ENCODE measurements around the gene LRRC1.
"Not testable (repeated sequence)": the region's sequence is repeated elsewhere in the genome, so short reads cannot be mapped to it uniquely, and the experiment has no call there.

The LRRC1 gene

DNA sequence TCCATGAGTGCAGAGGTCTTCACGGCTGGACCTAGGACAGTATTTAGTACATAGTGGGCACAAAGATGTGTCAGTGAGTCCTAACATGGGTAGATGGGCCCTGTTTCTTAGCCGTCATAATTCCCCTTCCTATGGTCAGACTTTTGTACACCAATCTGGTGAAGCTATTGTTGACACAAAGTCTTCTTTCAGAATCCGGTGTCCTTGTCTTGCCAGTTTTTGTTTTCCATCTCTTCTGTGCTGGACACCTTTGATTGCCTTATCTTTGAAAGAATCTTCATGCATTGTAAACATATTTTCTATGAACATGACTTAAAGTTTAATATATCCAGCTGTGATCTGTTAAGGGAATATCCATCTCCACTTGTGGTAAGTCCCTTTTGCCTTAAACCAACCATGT, 4.5 kb downstream of the LRRC1 start:
- no peak for ATAC-seq
- no peak for DNase-seq (ENCODE audit: low spot score in 2 of 2)

DNA sequence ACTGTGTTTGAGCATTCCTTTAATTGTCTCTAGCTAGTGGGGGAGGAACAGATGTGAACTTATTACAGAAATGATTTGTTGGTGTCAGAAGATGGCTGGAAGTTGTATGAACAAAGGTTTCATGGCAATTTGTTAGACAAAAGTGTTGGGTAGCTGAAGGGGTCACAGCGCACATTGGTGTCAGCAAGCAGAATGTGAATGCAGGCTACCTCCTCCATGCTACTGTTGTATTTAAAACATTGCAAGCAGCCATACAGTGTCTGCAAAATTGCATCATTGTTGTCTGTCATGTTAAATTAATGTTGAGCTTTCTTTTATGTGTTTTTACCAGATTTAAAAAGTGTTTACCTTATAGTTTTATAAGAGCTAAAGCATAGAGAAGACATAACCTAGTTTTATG, 6.2 kb downstream of the LRRC1 start:
- Mint-ChIP-seq H3K27ac (no peak overlapping the region), H3K4me1 (peaks cover 4% of the 10 kb centered on the region), H3K36me3 (no peaks in the 10 kb centered on the region), H3K4me3 (no peak overlapping the region), H3K9me3 (no peaks in the 10 kb centered on the region)
- ATAC-seq (no peak), DNase-seq (ENCODE audit: low spot score in 2 of 2) (no peak)

More for the DNA sequence above, 4.5 kb downstream of the LRRC1 start:
- H3K4me1 Mint-ChIP-seq = peaks cover 17% of the 10 kb centered on the region
- H3K36me3 Mint-ChIP-seq = peaks cover 3% of the 10 kb centered on the region
- H3K9me3 Mint-ChIP-seq = no peaks in the 10 kb centered on the region
- no peak overlapping the region for H3K4me3 Mint-ChIP-seq
- no peak overlapping the region for H3K27ac Mint-ChIP-seq

DNA sequence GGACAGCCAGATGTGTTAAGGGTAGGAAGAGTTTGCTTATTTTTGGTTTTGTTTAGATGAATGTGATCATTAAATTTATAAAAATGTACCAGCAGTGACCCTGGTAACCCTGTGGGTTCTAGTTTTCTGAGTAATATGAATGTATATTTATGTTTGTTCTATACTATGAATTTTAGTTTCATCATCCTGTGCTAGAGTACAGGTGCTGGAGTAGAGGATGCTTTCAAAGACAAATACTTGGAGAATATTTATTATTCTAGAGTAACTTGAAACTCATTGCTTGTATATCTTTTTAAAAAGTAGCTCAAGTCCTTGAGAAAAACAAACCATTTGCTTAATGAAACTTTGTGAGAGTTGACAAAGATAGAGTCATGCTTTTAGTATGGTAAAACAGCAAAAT, 7.8 kb downstream of the LRRC1 start:
- no peak overlapping the region for H3K27ac Mint-ChIP-seq
- H3K4me3 Mint-ChIP-seq = no peak overlapping the region
- DNase-seq (ENCODE audit: low spot score in 2 of 2) = no peak
- no peaks in the 10 kb centered on the region for H3K36me3 Mint-ChIP-seq
- H3K9me3 Mint-ChIP-seq = no peaks in the 10 kb centered on the region
- no peak for ATAC-seq
- no peaks in the 10 kb centered on the region for H3K4me1 Mint-ChIP-seq

DNA sequence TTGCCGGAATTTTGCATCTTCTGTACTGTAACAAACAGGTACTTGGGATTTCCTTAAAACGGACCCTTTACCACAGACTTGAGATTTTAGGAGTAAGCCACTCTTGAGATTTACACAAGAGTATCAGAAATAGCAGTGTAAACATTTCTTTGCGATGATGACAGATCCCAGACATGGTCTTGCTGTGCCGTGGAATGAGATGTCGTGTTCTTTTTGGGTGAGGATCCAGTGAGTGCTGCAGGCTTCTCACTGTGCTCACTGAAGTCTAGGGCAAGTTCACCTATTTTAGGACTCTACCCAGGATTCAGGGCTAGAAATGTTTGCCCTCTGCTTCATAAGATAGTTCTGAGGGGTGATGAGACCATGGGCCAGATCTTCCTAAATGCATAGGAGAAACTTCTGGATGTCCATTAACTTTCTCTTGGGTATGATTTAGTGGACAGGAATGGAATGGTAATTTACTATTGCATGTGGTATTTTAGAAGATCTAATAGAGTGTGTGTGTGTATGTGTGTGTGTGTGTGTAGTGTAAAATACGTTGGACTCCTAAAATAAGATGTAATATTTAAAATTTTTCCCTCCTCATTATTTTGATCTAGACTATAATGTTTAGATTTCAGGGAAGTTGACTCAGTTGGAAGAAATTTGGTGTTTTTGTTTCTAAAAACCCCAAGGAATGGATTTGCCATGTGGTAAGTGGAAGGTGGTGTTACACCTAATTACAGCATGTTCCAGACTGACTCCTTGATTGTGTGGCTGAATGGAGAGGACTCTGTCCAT, 8.5 kb downstream of the LRRC1 start:
- Mint-ChIP-seq H3K4me3 (no peak overlapping the region), H3K9me3 (no peaks in the 10 kb centered on the region), H3K27ac (no peak overlapping the region), H3K36me3 (no peaks in the 10 kb centered on the region), H3K4me1 (no peaks in the 10 kb centered on the region)
- DNase-seq (ENCODE audit: low spot score in 2 of 2) = no peak
- no peak for ATAC-seq

DNA sequence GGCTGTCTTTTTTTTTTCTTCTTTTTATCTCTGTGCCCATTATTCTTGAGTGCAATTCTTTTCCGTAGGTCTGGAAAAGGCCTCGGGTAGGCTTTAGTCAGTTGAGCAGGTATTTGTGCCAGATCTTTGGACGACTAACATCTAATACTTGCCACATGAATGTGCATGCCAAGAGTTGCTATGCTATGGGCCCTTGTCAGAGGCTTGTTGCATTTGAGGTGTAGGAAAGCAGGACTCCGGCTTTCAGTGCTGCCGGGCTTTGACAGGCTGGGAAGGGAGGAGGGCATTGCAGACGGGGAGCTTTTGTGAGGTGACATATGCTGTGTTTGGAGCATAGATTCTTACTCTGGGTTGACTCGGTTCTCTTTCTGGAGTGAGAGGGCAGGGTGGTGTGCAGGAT, 10.2 kb downstream of the LRRC1 start:
- DNase-seq (ENCODE audit: low spot score in 2 of 2) = no peak
- no peak for ATAC-seq
- H3K4me1 Mint-ChIP-seq = no peaks in the 10 kb centered on the region
- H3K27ac Mint-ChIP-seq = no peak overlapping the region
- H3K4me3 Mint-ChIP-seq = no peak overlapping the region
- no peaks in the 10 kb centered on the region for H3K9me3 Mint-ChIP-seq
- no peaks in the 10 kb centered on the region for H3K36me3 Mint-ChIP-seq

DNA sequence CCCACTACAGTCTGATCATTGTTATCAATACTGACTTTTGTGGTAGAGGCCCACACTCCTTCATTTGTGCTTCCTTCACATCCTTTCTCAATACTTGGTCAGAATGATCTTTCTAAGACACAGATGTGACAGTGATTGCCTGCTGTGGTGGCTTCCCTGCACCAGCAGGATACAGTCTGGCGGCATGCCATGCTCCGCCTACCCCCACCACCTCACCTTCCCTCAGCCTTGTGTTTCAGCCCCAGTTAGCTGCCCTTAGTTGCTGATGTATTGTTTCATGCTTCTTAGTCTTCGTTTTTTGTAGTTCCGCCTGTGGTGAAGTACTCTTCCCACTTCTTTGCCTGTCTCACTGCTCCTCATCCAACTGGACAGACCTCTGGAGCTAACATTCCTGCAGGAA, 10.9 kb downstream of the LRRC1 start:
- Mint-ChIP-seq H3K9me3 (no peaks in the 10 kb centered on the region), H3K36me3 (no peaks in the 10 kb centered on the region), H3K4me1 (no peaks in the 10 kb centered on the region), H3K4me3 (no peak overlapping the region), H3K27ac (no peak overlapping the region)
- no peak for ATAC-seq
- DNase-seq (ENCODE audit: low spot score in 2 of 2) = no peak

DNA sequence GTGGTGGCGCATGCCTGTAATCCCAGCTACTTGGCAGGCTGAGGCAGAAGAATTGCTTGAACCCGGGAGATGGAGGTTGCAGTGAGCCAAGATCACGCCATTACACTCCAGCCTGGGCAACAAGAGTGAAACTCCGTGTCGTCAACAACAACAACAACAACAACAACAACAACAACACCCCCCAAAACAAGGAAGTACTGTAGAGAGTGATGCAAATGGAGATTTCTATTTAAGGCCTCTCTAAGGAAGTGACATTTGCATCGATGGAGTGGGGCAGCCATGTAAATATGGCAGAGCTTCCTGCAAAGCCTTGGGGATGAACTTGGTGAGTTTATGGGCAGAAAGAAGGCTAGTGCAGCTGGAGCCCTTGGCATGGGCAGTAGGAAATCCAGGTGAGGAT, 12.8 kb downstream of the LRRC1 start:
- not testable (repeated sequence) for ATAC-seq; H3K27ac Mint-ChIP-seq; DNase-seq (ENCODE audit: low spot score in 2 of 2); H3K36me3 Mint-ChIP-seq; H3K4me3 Mint-ChIP-seq; H3K9me3 Mint-ChIP-seq
- peaks cover 11% of the 10 kb centered on the region for H3K4me1 Mint-ChIP-seq

DNA sequence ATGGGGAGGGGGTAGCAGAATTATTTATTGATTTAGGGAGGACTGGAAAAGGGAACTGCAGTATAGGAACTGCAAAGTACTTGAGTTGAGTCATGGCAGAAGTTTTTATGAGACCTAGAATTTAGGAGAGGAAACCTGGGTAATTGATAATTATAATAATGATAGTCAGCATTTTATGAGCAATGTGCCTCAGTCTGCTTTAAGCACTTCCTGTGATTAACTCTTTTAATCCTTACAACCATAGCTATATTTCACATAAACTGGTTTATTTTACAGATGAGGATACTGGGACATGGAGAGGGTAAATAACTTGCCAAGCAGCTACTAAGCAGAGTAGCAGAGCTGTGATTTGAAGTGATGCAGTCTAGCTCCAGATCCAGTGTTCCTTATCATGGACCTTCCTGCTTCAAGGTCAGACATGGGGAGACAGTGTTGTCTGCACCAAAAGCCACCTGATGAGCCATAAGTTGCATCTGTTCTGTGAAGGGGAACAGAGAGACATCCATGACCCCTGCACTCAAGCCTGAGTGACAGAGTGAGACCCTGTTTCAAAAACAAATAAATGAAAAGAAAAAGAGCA, 13.6 kb downstream of the LRRC1 start:
- Mint-ChIP-seq H3K36me3 (no peaks in the 10 kb centered on the region), H3K4me1 (peaks cover 11% of the 10 kb centered on the region), H3K9me3 (no peaks in the 10 kb centered on the region), H3K4me3 (no peak overlapping the region), H3K27ac (no peak overlapping the region)
- no peak for DNase-seq (ENCODE audit: low spot score in 2 of 2)
- no peak for ATAC-seq

DNA sequence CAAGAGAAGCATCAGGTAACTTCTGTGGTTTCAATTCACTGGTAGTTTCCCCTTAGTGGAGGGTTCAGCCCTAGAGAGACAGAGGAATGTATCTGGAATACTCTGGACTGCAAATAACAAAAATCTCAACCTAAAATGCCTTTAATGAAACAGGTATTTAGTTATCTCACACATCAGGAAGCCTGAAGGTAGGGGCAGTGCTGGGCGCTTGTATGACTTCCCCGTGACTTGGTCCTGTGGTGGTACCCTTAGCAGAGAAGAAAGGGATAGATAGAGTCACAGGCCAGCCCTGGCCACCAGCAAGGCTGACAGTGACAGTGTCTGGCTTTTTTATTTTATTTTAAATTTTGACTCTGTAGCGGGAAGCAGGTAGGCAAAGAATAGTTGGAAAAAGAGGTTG, 14.9 kb downstream of the LRRC1 start:
- H3K9me3 Mint-ChIP-seq = no peaks in the 10 kb centered on the region
- DNase-seq (ENCODE audit: low spot score in 2 of 2) (no peak), ATAC-seq (no peak)
- no peak overlapping the region for H3K4me3 Mint-ChIP-seq
- no peak overlapping the region for H3K27ac Mint-ChIP-seq
- H3K4me1 Mint-ChIP-seq = peaks cover 11% of the 10 kb centered on the region
- no peaks in the 10 kb centered on the region for H3K36me3 Mint-ChIP-seq

DNA sequence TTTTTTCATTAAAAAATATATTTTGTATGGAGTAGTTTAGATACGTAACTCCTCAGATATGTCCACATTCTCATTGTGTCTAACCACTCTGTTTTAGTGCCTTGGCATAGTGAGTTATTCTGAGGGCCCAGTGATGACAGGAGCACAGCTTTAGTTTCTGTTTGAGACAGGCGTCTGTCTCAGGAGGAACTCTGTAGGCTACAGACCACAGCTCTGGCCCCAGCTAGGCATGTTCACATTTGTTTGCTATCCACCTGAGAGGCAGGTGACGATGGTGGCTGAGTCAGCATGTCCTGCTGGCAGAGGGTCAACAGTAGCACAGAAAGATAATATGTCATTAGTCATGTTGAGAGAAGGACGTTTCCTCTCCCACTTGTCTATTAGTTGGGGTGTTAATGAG, 16.3 kb downstream of the LRRC1 start:
- no peaks in the 10 kb centered on the region for H3K9me3 Mint-ChIP-seq
- no peak overlapping the region for H3K4me3 Mint-ChIP-seq
- H3K27ac Mint-ChIP-seq = no peak overlapping the region
- DNase-seq (ENCODE audit: low spot score in 2 of 2) (no peak), ATAC-seq (peak; percentile 60)
- H3K36me3 Mint-ChIP-seq = no peaks in the 10 kb centered on the region
- peaks cover 11% of the 10 kb centered on the region for H3K4me1 Mint-ChIP-seq

DNA sequence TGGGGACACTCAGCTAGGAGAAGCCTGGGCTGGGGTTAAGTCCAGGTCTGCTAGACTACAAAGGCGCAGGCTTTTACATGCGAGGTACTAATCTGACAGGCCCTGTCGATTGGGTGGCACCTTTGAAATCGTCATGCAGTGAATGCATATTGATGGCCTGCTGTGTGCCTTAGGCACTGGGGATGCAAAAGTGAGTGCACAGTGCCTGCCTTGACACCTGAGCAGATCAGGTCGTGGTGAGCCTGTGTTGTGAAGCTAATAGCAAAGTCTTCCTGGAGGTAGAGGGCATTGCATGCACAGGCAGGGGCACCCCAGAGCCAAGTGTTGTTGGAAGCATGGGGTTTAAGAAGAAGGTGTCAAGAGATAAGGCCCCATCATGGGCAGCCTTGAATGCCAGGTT, 16.9 kb downstream of the LRRC1 start:
- no peak overlapping the region for H3K27ac Mint-ChIP-seq
- peak; percentile 8 for ATAC-seq

DNA sequence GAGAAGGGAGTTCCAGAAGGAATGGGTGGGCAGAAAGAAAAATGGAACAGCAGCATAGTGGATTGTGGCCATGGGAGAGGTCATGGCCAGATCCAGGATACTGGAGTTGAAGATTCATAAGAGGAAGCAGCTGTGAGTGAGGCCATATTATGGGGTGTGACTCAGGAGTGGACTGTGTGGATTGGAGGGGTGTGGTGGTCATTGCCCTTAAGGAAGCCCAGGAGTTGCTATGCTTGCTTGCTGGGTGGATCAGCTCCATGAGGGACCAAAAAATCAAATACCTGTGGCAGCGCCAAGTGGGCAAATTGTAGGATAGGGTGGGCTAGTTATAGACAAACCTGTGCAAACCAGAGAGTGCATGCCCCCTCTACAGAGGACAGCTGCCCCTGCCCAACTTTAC, 18.3 kb downstream of the LRRC1 start:
- H3K27ac Mint-ChIP-seq = no peak overlapping the region
- no peak for DNase-seq (ENCODE audit: low spot score in 2 of 2)
- H3K36me3 Mint-ChIP-seq = no peaks in the 10 kb centered on the region
- no peaks in the 10 kb centered on the region for H3K9me3 Mint-ChIP-seq
- H3K4me1 Mint-ChIP-seq = peaks cover 11% of the 10 kb centered on the region
- ATAC-seq = no peak
- H3K4me3 Mint-ChIP-seq = no peak overlapping the region

More for the DNA sequence above, 16.9 kb downstream of the LRRC1 start:
- Mint-ChIP-seq H3K36me3 (no peaks in the 10 kb centered on the region), H3K4me3 (no peak overlapping the region), H3K9me3 (no peaks in the 10 kb centered on the region), H3K4me1 (peaks cover 11% of the 10 kb centered on the region)
- no peak for DNase-seq (ENCODE audit: low spot score in 2 of 2)

DNA sequence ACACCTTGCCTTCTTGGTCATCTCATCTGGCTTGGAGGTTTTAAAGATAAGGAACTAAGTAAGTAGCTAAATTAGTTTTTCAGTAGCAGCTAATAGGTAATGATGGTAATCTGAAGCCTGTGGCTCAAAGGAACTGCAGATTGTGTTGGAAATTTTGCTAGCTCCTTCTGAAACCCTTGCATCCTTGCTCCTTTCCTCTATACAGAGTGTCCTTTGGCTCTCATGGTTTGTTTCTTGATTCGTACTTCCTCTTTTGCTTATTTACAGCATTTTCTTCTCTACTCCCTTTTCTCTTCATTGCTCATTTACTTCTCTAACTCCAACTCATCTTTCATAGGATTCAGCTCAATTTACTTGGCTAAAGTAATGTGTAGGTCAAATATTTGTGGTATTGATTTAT, 19.0 kb downstream of the LRRC1 start:
- no peak overlapping the region for H3K4me3 Mint-ChIP-seq
- DNase-seq (ENCODE audit: low spot score in 2 of 2) = no peak
- H3K36me3 Mint-ChIP-seq = no peaks in the 10 kb centered on the region
- H3K4me1 Mint-ChIP-seq = peaks cover 14% of the 10 kb centered on the region
- no peak overlapping the region for H3K27ac Mint-ChIP-seq
- no peak for ATAC-seq
- H3K9me3 Mint-ChIP-seq = no peaks in the 10 kb centered on the region

DNA sequence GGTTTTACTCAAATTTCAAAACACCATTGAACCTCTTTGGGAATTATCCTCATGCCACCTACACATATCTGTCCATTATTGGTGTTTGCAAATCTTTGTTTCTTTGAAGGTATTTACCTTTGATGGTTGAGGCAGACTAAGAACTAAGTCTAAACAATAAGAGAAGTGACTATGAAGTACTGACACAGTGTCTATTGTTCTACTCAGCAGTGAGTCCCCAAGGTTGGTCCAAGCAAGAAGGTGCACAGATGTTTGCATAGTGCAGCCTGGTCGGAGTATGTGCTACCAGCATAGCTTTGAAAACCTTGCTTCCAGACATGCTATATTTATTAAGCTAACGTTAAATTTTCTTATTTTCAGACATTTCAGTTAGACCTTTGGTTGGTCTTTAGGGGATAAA, 19.5 kb downstream of the LRRC1 start:
- DNase-seq (ENCODE audit: low spot score in 2 of 2) = no peak
- H3K4me3 Mint-ChIP-seq = no peak overlapping the region
- H3K9me3 Mint-ChIP-seq = no peaks in the 10 kb centered on the region
- H3K27ac Mint-ChIP-seq = no peak overlapping the region
- ATAC-seq = no peak
- peaks cover 18% of the 10 kb centered on the region for H3K4me1 Mint-ChIP-seq
- no peaks in the 10 kb centered on the region for H3K36me3 Mint-ChIP-seq

DNA sequence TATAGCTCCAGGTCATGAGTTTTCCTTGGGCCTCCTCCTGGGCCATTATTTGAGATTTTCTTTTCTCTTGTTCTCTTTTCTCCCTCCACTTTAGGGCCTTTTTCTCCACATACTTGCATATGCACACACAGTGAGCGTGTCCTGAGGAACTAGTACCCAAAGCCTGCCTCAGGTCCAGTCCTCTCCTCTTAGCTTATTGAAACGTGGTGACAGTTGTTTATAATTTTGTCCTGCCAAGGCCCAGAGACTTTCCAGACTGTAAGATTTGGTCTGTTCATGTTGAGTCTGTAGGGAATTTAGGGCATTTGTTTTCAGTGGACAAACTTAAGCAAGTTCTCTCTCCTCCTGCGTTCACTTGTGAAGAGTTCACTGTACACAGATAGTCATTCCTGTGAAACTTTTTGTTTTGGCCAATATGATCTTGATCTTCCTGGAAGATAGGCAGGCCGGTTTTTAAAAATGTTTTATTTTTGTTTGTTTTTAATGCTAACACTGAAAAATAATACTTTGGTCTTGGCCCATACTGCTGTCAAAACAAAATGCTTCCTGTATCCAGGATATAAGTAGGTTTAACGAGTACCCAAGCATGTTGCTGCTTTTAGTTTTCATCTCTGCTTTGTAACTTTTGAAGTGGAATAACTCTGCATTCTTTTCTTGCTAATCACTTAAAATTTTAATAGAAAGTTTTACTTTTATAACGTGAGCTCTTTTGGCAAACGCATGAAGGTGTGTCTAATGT, 20.7 kb downstream of the LRRC1 start:
- ATAC-seq (no peak), DNase-seq (ENCODE audit: low spot score in 2 of 2) (no peak)
- H3K4me3 Mint-ChIP-seq = no peak overlapping the region
- no peak overlapping the region for H3K27ac Mint-ChIP-seq
- peaks cover 18% of the 10 kb centered on the region for H3K4me1 Mint-ChIP-seq
- no peaks in the 10 kb centered on the region for H3K36me3 Mint-ChIP-seq
- no peaks in the 10 kb centered on the region for H3K9me3 Mint-ChIP-seq
